Right lobe of liver (tissue), 6 donors: ENCODE results near the gene MLX. TPM values are rescaled to one million over a fixed set of nuclear protein-coding genes. Genes with fewer than 3 reads are reported as not detected.
"Not testable (repeated sequence)": the region's sequence is repeated elsewhere in the genome, so short reads cannot be mapped to it uniquely, and the experiment has no call there.

Experiments
- ATAC-seq, 4 donors: fragments of 200-7000 bp; cut with Tn5 transposase; one replicate each; pipeline ENCODE4 v1.9.1; 2020; ENCODE audit warnings: mild to moderate bottlenecking in 4 of 4, moderate library complexity in 4 of 4
- DNase-seq, 3 donors: peaks; one replicate each; pipeline ENCODE4 v3.0.0-alpha.2; 2020
- H3K27ac ChIP-seq, 3 donors: fragments of 200-600 bp; one replicate each; pipeline ENCODE4 v1.8.0; 2022
- H3K27me3 ChIP-seq, 2 donors: fragments of 200-600 bp; one replicate each; pipeline ENCODE4 v1.8.0; 2022
- H3K36me3 ChIP-seq, 4 donors: fragments of 200-600 bp; sonication (generic) in 1 of 4; one replicate each; pipeline versions ENCODE4 v1.5.1 to v1.8.0; 2017 to 2022; ENCODE audit warnings: control low read depth in 1 of 4
- H3K4me1 ChIP-seq, 4 donors: fragments of 200-600 bp; sonication (generic) in 1 of 4; one replicate each; pipeline versions ENCODE4 v1.5.1 to v1.8.0; 2017 to 2022; ENCODE audit warnings: control low read depth in 1 of 4
- H3K4me3 ChIP-seq, 3 donors: fragments of 200-600 bp; one replicate each; pipeline ENCODE4 v1.8.0; 2022
- H3K9me3 ChIP-seq, 4 donors: fragments of 200-600 bp; sonication (generic) in 1 of 4; one replicate each; pipeline versions ENCODE4 v1.5.1 to v1.8.0; 2017 to 2022; ENCODE audit warnings: control low read depth in 1 of 4
- POLR2A ChIP-seq: fragments of 450-650 bp; IDR thresholded peaks from one replicate; pipeline ENCODE4 v1.6.1; 2017; ENCODE audit warnings: antibody characterized with exemption, mild to moderate bottlenecking
- WGBS: methylation state at CpG from one replicate; pipeline ENCODE4 v1.1.6; 2018; ENCODE audit warnings: low coverage, low lambda C conversion rate; ENCODE audit not compliant: insufficient coverage; ENCODE audit errors: missing lambda C conversion rate; 5-methylcytosine and 5-hydroxymethylcytosine counted together
- intact Hi-C, 2 donors: fragments of 100-400 bp; cut with DNase I; formaldehyde crosslinking; loops; one replicate each; pipeline versions ENCODE4 v1.11.2 to v1.14.1; 2022
- total RNA-seq, 6 experiments: library from RNA; depleted of rRNA in 2 of 6; stranded (reverse); fragments of >200 nt in 2 of 6; fragmentation: NEBNext Ultra II Directional in 3 of 6; extraction: Animal tissue kit (Norgen Biotek cat#: 25700) in 3 of 6; gene quantifications; one replicate each; pipeline versions ENCODE4 v1.1.0 to v1.2.4, GENCODE V29; 2016 to 2023
- TF ChIP-seq, protein P1 (sequence below), 4 donors: fragments of 200-600 bp in 3 of 4; fragments of 450-650 bp in 1 of 4; IDR thresholded peaks; one replicate each; pipeline versions ENCODE4 v1.5.1 to v1.8.0; 2016 to 2022; ENCODE audit warnings: antibody characterized with exemption in 4 of 4, mild to moderate bottlenecking in 2 of 4
- donor health status: DM: no; HTN: yes; CAD: no.
- donor health status: DM: no; HTN: no; CAD: no.
- donor health status: DM: no; HTN: no; CAD: no.
- donor health status: DM: no; HTN: yes; CAD: no.
- donor health status: DM: no; HTN: yes; CAD: no.

Gene MLX
- total RNA-seq, 6 experiments from 2014 or later: 34.5 to 46.2 (median 35.2) TPM

GRCh38 chr17:42543190-42544079, 23.5 kb upstream of the MLX start:
- intact Hi-C loops: no loop called here
- H3K4me1 ChIP-seq: peaks cover 0 to 36% (median 12%) of the 10 kb centered on the region in 4 donors
- H3K9me3 ChIP-seq: no peaks in the 10 kb centered on the region
- H3K27me3 ChIP-seq: no peaks in the 10 kb centered on the region
- no peak overlapping the region for H3K4me3 ChIP-seq
- H3K36me3 ChIP-seq: peaks cover 0 to 20% (median 8%) of the 10 kb centered on the region in 4 donors
- TF ChIP-seq, protein P1, sequence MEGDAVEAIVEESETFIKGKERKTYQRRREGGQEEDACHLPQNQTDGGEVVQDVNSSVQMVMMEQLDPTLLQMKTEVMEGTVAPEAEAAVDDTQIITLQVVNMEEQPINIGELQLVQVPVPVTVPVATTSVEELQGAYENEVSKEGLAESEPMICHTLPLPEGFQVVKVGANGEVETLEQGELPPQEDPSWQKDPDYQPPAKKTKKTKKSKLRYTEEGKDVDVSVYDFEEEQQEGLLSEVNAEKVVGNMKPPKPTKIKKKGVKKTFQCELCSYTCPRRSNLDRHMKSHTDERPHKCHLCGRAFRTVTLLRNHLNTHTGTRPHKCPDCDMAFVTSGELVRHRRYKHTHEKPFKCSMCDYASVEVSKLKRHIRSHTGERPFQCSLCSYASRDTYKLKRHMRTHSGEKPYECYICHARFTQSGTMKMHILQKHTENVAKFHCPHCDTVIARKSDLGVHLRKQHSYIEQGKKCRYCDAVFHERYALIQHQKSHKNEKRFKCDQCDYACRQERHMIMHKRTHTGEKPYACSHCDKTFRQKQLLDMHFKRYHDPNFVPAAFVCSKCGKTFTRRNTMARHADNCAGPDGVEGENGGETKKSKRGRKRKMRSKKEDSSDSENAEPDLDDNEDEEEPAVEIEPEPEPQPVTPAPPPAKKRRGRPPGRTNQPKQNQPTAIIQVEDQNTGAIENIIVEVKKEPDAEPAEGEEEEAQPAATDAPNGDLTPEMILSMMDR (IDR thresholded peaks at IDR 0.05): no peak
- TF ChIP-seq POLR2A: no peak
- DNase-seq (peak in 1 of 3 donors; percentile 30), ATAC-seq (no peak)
- H3K27ac ChIP-seq: peak overlapping the region in 1 of 3 donors; percentile 69
- 87% methylated on average over 6 of the region's 39 CpGs for WGBS

- 22% methylated on average over 8 of the region's 8 CpGs for WGBS
- ATAC-seq (peak; percentile 27 to 56 (median 39)), DNase-seq (peak; percentile 35 to 65 (median 50))
- intact Hi-C loops: no loop called here
- Histone ChIP-seq H3K4me3 (no peak overlapping the region), H3K36me3 (peaks cover 0 to 11% (median 4%) of the 10 kb centered on the region in 4 donors), H3K4me1 (peaks cover 0 to 40% (median 13%) of the 10 kb centered on the region in 4 donors), H3K9me3 (no peaks in the 10 kb centered on the region), H3K27me3 (no peaks in the 10 kb centered on the region), H3K27ac (peak overlapping the region; percentile 43 to 69 (median 53))
- TF ChIP-seq, protein P1 (IDR thresholded peaks at IDR 0.05): no peak
- no peak for TF ChIP-seq POLR2A
Measured at GRCh38 chr17:42544874-42545283, 22.0 kb upstream of the MLX start.

GRCh38 chr17:42545755-42546505, 21.0 kb upstream of the MLX start:
- Histone ChIP-seq H3K4me1 (peaks cover 0 to 38% (median 13%) of the 10 kb centered on the region in 4 donors), H3K27ac (peak overlapping the region in 2 of 3 donors; percentile 53 to 69), H3K36me3 (peaks cover 0 to 11% (median 4%) of the 10 kb centered on the region in 4 donors)
- WGBS: 84% methylated on average over 5 of the region's 9 CpGs
- H3K27me3 ChIP-seq, ATAC-seq, intact Hi-C loops, DNase-seq, H3K9me3 ChIP-seq, H3K4me3 ChIP-seq: not testable (repeated sequence)

- Histone ChIP-seq H3K36me3 (peaks cover 0 to 11% (median 3%) of the 10 kb centered on the region in 4 donors), H3K27me3 (no peaks in the 10 kb centered on the region), H3K4me1 (peaks cover 0 to 27% (median 13%) of the 10 kb centered on the region in 4 donors), H3K9me3 (no peaks in the 10 kb centered on the region), H3K27ac (no peak overlapping the region), H3K4me3 (no peak overlapping the region)
- DNase-seq: no peak
- intact Hi-C loops: no loop called here
- 100% methylated on average over 1 of the region's 23 CpGs for WGBS
- ATAC-seq: no peak
- no peak for TF ChIP-seq POLR2A
- TF ChIP-seq, protein P1 (IDR thresholded peaks at IDR 0.05): no peak
Measured at GRCh38 chr17:42547001-42547461, 19.9 kb upstream of the MLX start.
